Measurements from ENCODE around the gene POLR3A. TPM values are rescaled to one million over a fixed set of nuclear protein-coding genes. Genes with fewer than 3 reads are reported as not detected.

The POLR3A gene
- total RNA-seq, 1 donor from 2014 or later: 27.5 TPM

DNA sequence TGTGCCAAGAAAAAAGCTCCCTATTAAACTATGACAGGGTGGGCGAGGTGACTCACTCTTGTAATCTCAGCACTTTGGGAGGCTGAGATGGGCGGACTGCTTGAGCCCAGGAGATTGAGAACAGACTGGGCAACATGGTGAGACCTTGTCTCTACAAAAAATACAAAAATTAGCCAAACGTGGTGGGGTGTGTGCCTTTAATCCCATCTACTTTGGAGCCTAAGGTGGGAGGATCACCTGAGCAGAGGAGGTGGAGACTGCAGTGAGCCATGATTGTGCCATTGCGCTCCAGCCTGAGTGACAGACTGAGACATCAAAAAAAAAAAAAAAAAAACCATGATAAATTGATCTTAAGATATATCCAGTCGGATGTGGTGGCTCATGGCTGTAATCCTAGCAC is 11.5 kb downstream of the POLR3A start:
- Mint-ChIP-seq H3K27ac (no peak overlapping the region), H3K36me3 (ENCODE audit: insufficient read depth) (peaks cover 23% of the 10 kb centered on the region), H3K9me3 (ENCODE audit: low read depth) (no peaks in the 10 kb centered on the region), H3K4me1 (ENCODE audit: low read depth) (no peaks in the 10 kb centered on the region), H3K27me3 (no peaks in the 10 kb centered on the region), H3K4me3 (ENCODE audit: low read depth) (no peak overlapping the region)
- TF ChIP-seq, protein P1, sequence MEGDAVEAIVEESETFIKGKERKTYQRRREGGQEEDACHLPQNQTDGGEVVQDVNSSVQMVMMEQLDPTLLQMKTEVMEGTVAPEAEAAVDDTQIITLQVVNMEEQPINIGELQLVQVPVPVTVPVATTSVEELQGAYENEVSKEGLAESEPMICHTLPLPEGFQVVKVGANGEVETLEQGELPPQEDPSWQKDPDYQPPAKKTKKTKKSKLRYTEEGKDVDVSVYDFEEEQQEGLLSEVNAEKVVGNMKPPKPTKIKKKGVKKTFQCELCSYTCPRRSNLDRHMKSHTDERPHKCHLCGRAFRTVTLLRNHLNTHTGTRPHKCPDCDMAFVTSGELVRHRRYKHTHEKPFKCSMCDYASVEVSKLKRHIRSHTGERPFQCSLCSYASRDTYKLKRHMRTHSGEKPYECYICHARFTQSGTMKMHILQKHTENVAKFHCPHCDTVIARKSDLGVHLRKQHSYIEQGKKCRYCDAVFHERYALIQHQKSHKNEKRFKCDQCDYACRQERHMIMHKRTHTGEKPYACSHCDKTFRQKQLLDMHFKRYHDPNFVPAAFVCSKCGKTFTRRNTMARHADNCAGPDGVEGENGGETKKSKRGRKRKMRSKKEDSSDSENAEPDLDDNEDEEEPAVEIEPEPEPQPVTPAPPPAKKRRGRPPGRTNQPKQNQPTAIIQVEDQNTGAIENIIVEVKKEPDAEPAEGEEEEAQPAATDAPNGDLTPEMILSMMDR (IDR thresholded peaks at IDR 0.05; ENCODE audit: unreplicated experiment): no peak
- no peak for DNase-seq (ENCODE audit: low spot score, unreplicated experiment)

DNA sequence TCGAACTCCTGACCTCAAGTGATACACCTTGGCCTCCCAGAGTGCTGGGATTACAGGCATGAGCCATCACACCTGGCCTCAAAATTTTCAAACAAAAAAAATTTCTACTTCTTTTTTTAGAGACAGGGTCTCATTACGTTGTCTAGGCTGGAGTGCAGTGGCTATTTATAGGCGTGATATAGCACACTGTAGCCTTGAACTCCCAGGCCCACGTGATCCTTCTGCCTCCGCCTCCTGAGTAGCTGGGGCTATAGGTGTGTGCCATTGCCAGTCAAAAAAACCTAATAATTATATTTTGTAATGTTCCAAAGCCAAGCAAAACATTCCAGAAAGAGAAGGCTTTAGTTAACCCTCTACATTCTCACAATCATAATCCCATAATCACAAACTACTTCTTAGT is 13.8 kb downstream of the POLR3A start:
- no peak for DNase-seq (ENCODE audit: low spot score, unreplicated experiment)
- Mint-ChIP-seq H3K27me3 (no peaks in the 10 kb centered on the region), H3K36me3 (ENCODE audit: insufficient read depth) (peaks cover 18% of the 10 kb centered on the region), H3K4me1 (ENCODE audit: low read depth) (no peaks in the 10 kb centered on the region), H3K27ac (no peak overlapping the region), H3K4me3 (ENCODE audit: low read depth) (no peak overlapping the region), H3K9me3 (ENCODE audit: low read depth) (no peaks in the 10 kb centered on the region)
- TF ChIP-seq, protein P1 (IDR thresholded peaks at IDR 0.05; ENCODE audit: unreplicated experiment): no peak

DNA sequence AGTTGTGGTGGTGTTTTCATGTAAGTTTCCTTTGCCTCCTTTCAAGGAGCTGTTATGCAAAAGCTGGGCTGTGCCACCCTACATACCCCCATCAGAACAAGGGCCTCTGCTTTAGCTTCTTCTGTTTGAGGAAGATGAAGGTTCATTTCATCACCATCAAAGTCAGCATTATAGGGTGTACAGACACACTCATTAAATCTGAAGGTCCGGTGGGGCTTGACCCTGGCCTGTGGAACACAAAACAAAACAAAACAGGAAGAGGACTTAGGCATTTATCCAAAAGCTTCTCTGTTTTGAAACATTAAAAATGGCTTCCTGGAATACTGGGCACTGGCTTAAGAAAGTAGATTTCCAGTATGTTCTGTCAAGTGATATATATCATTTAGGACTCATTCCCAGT is 15.8 kb downstream of the POLR3A start:
- TF ChIP-seq, protein P1 (IDR thresholded peaks at IDR 0.05; ENCODE audit: unreplicated experiment): no peak
- DNase-seq (ENCODE audit: low spot score, unreplicated experiment): no peak
- H3K4me1 Mint-ChIP-seq (ENCODE audit: low read depth): no peaks in the 10 kb centered on the region
- H3K4me3 Mint-ChIP-seq (ENCODE audit: low read depth): no peak overlapping the region
- peaks cover 24% of the 10 kb centered on the region for H3K36me3 Mint-ChIP-seq (ENCODE audit: insufficient read depth)
- H3K27me3 Mint-ChIP-seq: no peaks in the 10 kb centered on the region
- no peaks in the 10 kb centered on the region for H3K9me3 Mint-ChIP-seq (ENCODE audit: low read depth)
- no peak overlapping the region for H3K27ac Mint-ChIP-seq

DNA sequence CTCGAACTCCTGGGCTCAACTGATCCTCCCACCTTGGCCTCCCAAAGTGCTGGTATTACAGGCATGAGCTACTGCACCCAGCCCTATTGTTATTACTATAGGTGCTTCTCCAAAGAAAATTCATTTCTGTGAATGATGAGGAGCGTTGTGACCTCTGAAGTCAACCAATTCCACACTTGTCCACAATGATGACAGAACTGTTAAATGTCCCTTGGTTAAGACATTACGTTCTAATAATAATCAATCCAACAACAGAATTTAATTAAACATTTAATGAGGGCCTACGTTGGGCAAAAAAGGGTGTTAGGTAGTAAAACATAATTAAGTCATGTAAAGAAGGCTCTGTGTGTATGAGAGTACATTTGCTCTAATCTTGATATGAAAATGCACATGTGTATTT is 18.2 kb downstream of the POLR3A start:
- Mint-ChIP-seq H3K36me3 (ENCODE audit: insufficient read depth) (peaks cover 26% of the 10 kb centered on the region), H3K27me3 (no peaks in the 10 kb centered on the region), H3K4me1 (ENCODE audit: low read depth) (no peaks in the 10 kb centered on the region), H3K27ac (no peak overlapping the region), H3K9me3 (ENCODE audit: low read depth) (no peaks in the 10 kb centered on the region), H3K4me3 (ENCODE audit: low read depth) (no peak overlapping the region)
- TF ChIP-seq, protein P1 (IDR thresholded peaks at IDR 0.05; ENCODE audit: unreplicated experiment): no peak
- DNase-seq (ENCODE audit: low spot score, unreplicated experiment): no peak

DNA sequence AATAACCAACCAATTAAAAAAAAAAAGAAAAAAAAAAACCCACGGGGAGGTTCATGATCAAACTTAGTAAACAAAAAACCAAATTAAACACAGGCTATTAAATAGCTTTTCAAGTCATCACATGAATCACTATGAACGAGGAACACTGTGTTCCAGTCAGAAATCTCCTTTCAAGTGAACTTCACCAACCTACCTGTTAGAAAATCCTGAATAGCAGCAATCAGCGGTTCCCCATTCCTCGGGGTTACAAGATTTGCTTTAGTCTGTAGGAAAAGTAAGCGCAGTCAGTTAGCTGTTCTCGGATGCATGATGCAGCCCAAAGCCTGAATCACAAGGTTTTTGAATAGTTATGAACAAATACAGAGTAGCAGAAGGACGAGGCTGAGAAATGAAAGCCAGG is 19.0 kb downstream of the POLR3A start:
- H3K9me3 Mint-ChIP-seq (ENCODE audit: low read depth): no peaks in the 10 kb centered on the region
- no peaks in the 10 kb centered on the region for H3K27me3 Mint-ChIP-seq
- H3K36me3 Mint-ChIP-seq (ENCODE audit: insufficient read depth): peaks cover 29% of the 10 kb centered on the region
- TF ChIP-seq, protein P1 (IDR thresholded peaks at IDR 0.05; ENCODE audit: unreplicated experiment): no peak
- H3K4me3 Mint-ChIP-seq (ENCODE audit: low read depth): no peak overlapping the region
- H3K27ac Mint-ChIP-seq: no peak overlapping the region
- no peak for DNase-seq (ENCODE audit: low spot score, unreplicated experiment)
- no peaks in the 10 kb centered on the region for H3K4me1 Mint-ChIP-seq (ENCODE audit: low read depth)

Data from progenitor cell of endocrine pancreas (in vitro differentiated cells).